ENCODE data around the gene CCR1.
A peak's percentile ranks its signal among the peaks of the same experiment; 100 is the strongest.
"Not testable (repeated sequence)": the region's sequence is repeated elsewhere in the genome, so short reads cannot be mapped to it uniquely, and the experiment has no call there.

Gene CCR1

GRCh38 chr3:46209746-46210470 is 1.8 kb upstream of the CCR1 start:
- DNase-seq = no peak

GRCh38 chr3:46209053-46209452 is 940 bp upstream of the CCR1 start:
- no peak for DNase-seq

GRCh38 chr3:46207514-46207913 is 599 bp downstream of the CCR1 start:
- DNase-seq = not testable (repeated sequence)

GRCh38 chr3:46206282-46207015 is 1.7 kb downstream of the CCR1 start:
- no peak for DNase-seq

GRCh38 chr3:46205286-46205960 is 2.7 kb downstream of the CCR1 start:
- no peak for DNase-seq

- no peak for DNase-seq
Measured at GRCh38 chr3:46203681-46204080, 4.4 kb downstream of the CCR1 start.

GRCh38 chr3:46202535-46202934 is 5.6 kb downstream of the CCR1 start:
- no peak for DNase-seq

GRCh38 chr3:46200790-46201189 is 7.3 kb downstream of the CCR1 start:
- no peak for DNase-seq

GRCh38 chr3:46200211-46200610 is 7.9 kb downstream of the CCR1 start:
- DNase-seq = no peak

GRCh38 chr3:46196261-46196957 is 11.7 kb downstream of the CCR1 start:
- no peak for DNase-seq

GRCh38 chr3:46194868-46195553 is 13.1 kb downstream of the CCR1 start:
- no peak for DNase-seq

GRCh38 chr3:46193436-46193835 is 14.7 kb downstream of the CCR1 start:
- DNase-seq = no peak

GRCh38 chr3:46192939-46193338 is 15.2 kb downstream of the CCR1 start:
- DNase-seq = no peak

GRCh38 chr3:46191730-46192129 is 16.4 kb downstream of the CCR1 start:
- DNase-seq = no peak

- DNase-seq = no peak
Measured at GRCh38 chr3:46188708-46189107, 19.4 kb downstream of the CCR1 start.

GRCh38 chr3:46187876-46188275 is 20.2 kb downstream of the CCR1 start:
- DNase-seq = peak; percentile 44

GRCh38 chr3:46187341-46187700 is 20.8 kb downstream of the CCR1 start:
- no peak for DNase-seq

GRCh38 chr3:46186471-46187340 is 21.4 kb downstream of the CCR1 start:
- DNase-seq = no peak

- peak; percentile 72 for DNase-seq
Measured at GRCh38 chr3:46184469-46184868, 23.6 kb downstream of the CCR1 start.

- DNase-seq = no peak
Measured at GRCh38 chr3:46183330-46183729, 24.8 kb downstream of the CCR1 start.

GRCh38 chr3:46168583-46169345 is 39.3 kb downstream of the CCR1 start:
- DNase-seq = no peak
